ENCODE results near the gene GEMIN5.

DNA sequence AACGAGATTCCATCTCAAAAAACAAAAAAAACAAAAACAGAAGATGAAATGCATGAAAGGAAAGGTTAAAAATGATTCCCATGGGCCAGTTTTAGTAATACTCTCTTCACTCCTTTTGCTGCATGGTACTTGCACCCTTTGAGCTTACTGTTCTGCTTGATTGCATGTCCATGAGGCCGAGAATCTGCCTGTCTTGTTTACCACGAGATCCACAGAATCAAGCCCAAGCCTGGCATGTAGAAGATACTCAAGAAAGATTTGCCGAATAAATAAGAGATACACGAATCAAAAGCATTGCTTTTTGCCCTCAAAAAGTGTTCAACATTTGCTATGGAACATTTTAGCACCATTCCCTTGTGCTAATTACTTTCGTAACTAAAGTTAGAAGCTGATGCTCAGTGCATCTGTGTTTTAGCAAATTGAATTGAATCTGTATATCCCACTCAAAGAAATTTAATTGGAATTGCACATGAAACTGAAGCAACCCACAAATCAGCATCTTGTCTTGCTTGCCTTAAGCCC lies 88.7 kb downstream of the GEMIN5 start:
- TF ChIP-seq, protein P1, sequence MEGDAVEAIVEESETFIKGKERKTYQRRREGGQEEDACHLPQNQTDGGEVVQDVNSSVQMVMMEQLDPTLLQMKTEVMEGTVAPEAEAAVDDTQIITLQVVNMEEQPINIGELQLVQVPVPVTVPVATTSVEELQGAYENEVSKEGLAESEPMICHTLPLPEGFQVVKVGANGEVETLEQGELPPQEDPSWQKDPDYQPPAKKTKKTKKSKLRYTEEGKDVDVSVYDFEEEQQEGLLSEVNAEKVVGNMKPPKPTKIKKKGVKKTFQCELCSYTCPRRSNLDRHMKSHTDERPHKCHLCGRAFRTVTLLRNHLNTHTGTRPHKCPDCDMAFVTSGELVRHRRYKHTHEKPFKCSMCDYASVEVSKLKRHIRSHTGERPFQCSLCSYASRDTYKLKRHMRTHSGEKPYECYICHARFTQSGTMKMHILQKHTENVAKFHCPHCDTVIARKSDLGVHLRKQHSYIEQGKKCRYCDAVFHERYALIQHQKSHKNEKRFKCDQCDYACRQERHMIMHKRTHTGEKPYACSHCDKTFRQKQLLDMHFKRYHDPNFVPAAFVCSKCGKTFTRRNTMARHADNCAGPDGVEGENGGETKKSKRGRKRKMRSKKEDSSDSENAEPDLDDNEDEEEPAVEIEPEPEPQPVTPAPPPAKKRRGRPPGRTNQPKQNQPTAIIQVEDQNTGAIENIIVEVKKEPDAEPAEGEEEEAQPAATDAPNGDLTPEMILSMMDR (conservative IDR thresholded peaks at IDR 0.05; ENCODE audit: low read depth, low read length) = no peak
- TF ChIP-seq MXI1 (IDR thresholded peaks at IDR 0.05; ENCODE audit: borderline replicate concordance, low read depth, low read length) = no peak
- no peak for TF ChIP-seq RAD21 (IDR thresholded peaks at IDR 0.05; ENCODE audit: low read length)
- TF ChIP-seq SMC3 (IDR thresholded peaks at IDR 0.05; ENCODE audit: low read depth, low read length) = no peak
- no peak for TF ChIP-seq POLR2A (IDR thresholded peaks at IDR 0.05; ENCODE audit: low read depth, low read length)
- TF ChIP-seq FOS (IDR thresholded peaks at IDR 0.05; ENCODE audit: low read depth, low read length) = no peak
- TF ChIP-seq, protein P2, sequence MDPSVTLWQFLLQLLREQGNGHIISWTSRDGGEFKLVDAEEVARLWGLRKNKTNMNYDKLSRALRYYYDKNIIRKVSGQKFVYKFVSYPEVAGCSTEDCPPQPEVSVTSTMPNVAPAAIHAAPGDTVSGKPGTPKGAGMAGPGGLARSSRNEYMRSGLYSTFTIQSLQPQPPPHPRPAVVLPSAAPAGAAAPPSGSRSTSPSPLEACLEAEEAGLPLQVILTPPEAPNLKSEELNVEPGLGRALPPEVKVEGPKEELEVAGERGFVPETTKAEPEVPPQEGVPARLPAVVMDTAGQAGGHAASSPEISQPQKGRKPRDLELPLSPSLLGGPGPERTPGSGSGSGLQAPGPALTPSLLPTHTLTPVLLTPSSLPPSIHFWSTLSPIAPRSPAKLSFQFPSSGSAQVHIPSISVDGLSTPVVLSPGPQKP (IDR thresholded peaks at IDR 0.05; ENCODE audit: borderline replicate concordance, low read depth, low read length) = no peak
- TF ChIP-seq BHLHE40 (IDR thresholded peaks at IDR 0.05; ENCODE audit: low read depth, low read length) = no peak
- no peak for TF ChIP-seq MAZ (IDR thresholded peaks at IDR 0.05; ENCODE audit: borderline replicate concordance, low read depth, low read length)
- no peak for TF ChIP-seq RCOR1 (IDR thresholded peaks at IDR 0.05; ENCODE audit: insufficient replicate concordance, low read length)
- TF ChIP-seq CEBPB (IDR thresholded peaks at IDR 0.05; ENCODE audit: low read depth, low read length) = no peak
- TF ChIP-seq, protein P3, sequence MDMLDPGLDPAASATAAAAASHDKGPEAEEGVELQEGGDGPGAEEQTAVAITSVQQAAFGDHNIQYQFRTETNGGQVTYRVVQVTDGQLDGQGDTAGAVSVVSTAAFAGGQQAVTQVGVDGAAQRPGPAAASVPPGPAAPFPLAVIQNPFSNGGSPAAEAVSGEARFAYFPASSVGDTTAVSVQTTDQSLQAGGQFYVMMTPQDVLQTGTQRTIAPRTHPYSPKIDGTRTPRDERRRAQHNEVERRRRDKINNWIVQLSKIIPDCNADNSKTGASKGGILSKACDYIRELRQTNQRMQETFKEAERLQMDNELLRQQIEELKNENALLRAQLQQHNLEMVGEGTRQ (IDR thresholded peaks at IDR 0.05; ENCODE audit: low read depth, low read length) = no peak
- TF ChIP-seq RFX5 (IDR thresholded peaks at IDR 0.05; ENCODE audit: low read depth, low read length) = no peak

Data from IMR-90 (cell line).